Duodenal mucosa (tissue), 2 donors: Measurements from ENCODE around the gene OR2J2.
"Not testable (repeated sequence)": the region's sequence is repeated elsewhere in the genome, so short reads cannot be mapped to it uniquely, and the experiment has no call there.

Experiments
- H3K27ac ChIP-seq: one replicate; pipeline ENCODE4 v1.7.0; 2013; ENCODE audit warnings: low read depth, low read length
- H3K27me3 ChIP-seq, 2 donors: one replicate each; pipeline ENCODE4 v1.7.0; 2013; ENCODE audit warnings: low read length in 2 of 2, control low read depth in 1 of 2; ENCODE audit not compliant: insufficient read depth in 2 of 2, control insufficient read depth in 1 of 2
- H3K36me3 ChIP-seq, 2 donors: one replicate each; pipeline ENCODE4 v1.7.0; 2013; ENCODE audit warnings: low read length in 2 of 2, control low read depth in 1 of 2; ENCODE audit not compliant: insufficient read depth in 2 of 2, control insufficient read depth in 1 of 2
- H3K4me1 ChIP-seq, 2 donors: one replicate each; pipeline ENCODE4 v1.7.0; 2013; ENCODE audit warnings: low read length in 2 of 2, control low read depth in 1 of 2; ENCODE audit not compliant: insufficient read depth in 2 of 2, control insufficient read depth in 1 of 2
- H3K4me3 ChIP-seq, 2 donors: one replicate each; pipeline ENCODE4 v1.7.0; 2013; ENCODE audit warnings: low read length in 2 of 2, low read depth in 1 of 2
- H3K9ac ChIP-seq, 2 donors: one replicate each; pipeline ENCODE4 v1.7.0; 2013; ENCODE audit warnings: low read length in 2 of 2, low read depth in 1 of 2
- H3K9me3 ChIP-seq, 2 donors: one replicate each; pipeline ENCODE4 v1.7.0; 2013; ENCODE audit warnings: low read length in 2 of 2, control low read depth in 1 of 2; ENCODE audit not compliant: control insufficient read depth in 1 of 2

OR2J2 gene

DNA sequence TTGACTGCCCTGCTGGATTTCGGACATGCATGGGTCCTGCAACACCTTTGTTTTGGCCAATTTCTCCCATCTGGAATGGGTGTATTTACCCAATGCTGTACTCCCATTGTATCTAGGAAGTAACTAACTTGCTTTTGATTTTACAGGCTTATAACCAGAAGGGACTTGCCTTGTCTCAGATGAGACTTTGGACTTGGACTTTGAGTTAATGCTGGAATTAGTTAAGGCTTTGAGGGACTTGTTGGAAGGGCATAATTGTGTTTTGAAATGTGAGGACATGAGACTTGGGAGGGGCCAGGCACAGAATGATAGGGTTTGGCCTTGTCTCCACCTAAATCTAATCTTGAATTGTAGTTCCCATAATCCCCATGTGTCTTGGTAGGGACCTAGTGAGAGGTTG, 47.3 kb downstream of the OR2J2 start:
- H3K27ac ChIP-seq, result not testable (repeated sequence)

More for the DNA sequence above, 47.3 kb downstream of the OR2J2 start:
- H3K9ac ChIP-seq, H3K27me3 ChIP-seq, H3K4me3 ChIP-seq, H3K4me1 ChIP-seq, H3K36me3 ChIP-seq, H3K9me3 ChIP-seq: not testable (repeated sequence)
